Neural crest cell (in vitro differentiated cells): Measurements from ENCODE around the gene FAM78B. TPM values are rescaled to one million over a fixed set of nuclear protein-coding genes. Genes with fewer than 3 reads are reported as not detected.

Experiments used
- DNase-seq: peaks from one replicate; pipeline ENCODE4 v3.0.0; 2021; ENCODE audit warnings: low read depth, mixed read lengths, low spot score
- H3K27ac Mint-ChIP-seq: one replicate; pipeline ENCODE4 v1.8.0; 2021; ENCODE audit warnings: mild to moderate bottlenecking, mixed read lengths; ENCODE audit not compliant: unreplicated experiment
- H3K27me3 Mint-ChIP-seq: 2 replicates; pipeline ENCODE4 v1.8.0; 2021; ENCODE audit warnings: low read depth, mild to moderate bottlenecking, mixed read lengths
- H3K36me3 Mint-ChIP-seq: 2 replicates; pipeline ENCODE4 v1.8.0; 2021; ENCODE audit warnings: low read depth, mild to moderate bottlenecking, mixed read lengths
- H3K4me1 Mint-ChIP-seq: 2 replicates; pipeline ENCODE4 v1.8.0; 2021; ENCODE audit warnings: mixed read lengths
- H3K4me3 Mint-ChIP-seq: one replicate; pipeline ENCODE4 v1.8.0; 2021; ENCODE audit warnings: mild to moderate bottlenecking, mixed read lengths
- H3K9me3 Mint-ChIP-seq: 2 replicates; pipeline ENCODE4 v1.8.0; 2021; ENCODE audit warnings: mixed read lengths
- total RNA-seq: library from RNA; stranded (reverse); gene quantifications from 2 replicates; pipeline ENCODE4 v1.2.1, GENCODE V29; 2021
- TF ChIP-seq, protein P1 (sequence below): fragments of 200-600 bp; sonication (generic); conservative IDR thresholded peaks from 2 replicates; pipeline ENCODE4 v1.5.0; 2021; ENCODE audit warnings: antibody characterized with exemption, mild to moderate bottlenecking

Gene FAM78B
- total RNA-seq, 1 donor from 2014 or later: 1.5 TPM

DNA sequence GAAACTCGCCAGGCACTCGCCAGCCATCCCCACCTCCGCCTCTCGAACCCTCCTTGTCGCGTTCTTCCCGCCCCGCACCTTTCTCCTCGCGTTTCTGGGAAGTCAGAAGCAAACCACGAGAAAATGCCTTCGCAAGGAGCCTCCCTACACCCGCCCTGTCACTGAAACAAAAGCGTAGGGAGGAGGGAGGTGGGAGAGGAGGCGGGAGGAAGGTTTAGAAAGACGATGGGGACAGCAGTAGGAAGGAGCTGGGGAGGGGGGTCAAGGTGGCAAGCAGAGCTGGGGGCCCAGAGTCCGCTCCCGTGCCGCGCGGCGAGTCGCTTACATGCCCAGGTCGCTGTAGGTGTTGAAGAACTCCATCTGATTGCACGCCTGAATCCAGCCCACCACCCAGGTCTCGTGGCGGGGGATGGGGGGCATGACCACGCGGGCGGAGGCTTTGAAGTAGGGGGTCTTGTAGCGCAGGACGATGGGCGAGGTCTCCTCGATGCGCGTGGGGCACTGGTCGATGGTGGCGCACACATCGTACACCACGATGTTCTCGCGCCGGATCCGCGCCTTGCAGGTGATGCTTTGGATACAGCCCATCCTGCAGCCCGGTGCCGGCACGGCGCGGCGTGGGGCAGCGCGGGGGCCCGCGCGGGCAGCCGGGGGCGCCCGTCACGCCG, 1.0 kb downstream of the FAM78B start:
- H3K27me3 Mint-ChIP-seq: peaks cover 85% of the 10 kb centered on the region
- peak overlapping the region; percentile 92 for H3K4me3 Mint-ChIP-seq
- TF ChIP-seq, protein P1, sequence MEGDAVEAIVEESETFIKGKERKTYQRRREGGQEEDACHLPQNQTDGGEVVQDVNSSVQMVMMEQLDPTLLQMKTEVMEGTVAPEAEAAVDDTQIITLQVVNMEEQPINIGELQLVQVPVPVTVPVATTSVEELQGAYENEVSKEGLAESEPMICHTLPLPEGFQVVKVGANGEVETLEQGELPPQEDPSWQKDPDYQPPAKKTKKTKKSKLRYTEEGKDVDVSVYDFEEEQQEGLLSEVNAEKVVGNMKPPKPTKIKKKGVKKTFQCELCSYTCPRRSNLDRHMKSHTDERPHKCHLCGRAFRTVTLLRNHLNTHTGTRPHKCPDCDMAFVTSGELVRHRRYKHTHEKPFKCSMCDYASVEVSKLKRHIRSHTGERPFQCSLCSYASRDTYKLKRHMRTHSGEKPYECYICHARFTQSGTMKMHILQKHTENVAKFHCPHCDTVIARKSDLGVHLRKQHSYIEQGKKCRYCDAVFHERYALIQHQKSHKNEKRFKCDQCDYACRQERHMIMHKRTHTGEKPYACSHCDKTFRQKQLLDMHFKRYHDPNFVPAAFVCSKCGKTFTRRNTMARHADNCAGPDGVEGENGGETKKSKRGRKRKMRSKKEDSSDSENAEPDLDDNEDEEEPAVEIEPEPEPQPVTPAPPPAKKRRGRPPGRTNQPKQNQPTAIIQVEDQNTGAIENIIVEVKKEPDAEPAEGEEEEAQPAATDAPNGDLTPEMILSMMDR: no peak
- no peaks in the 10 kb centered on the region for H3K9me3 Mint-ChIP-seq
- peak; percentile 9 for DNase-seq
- peaks cover 26% of the 10 kb centered on the region for H3K4me1 Mint-ChIP-seq
- no peaks in the 10 kb centered on the region for H3K36me3 Mint-ChIP-seq
- no peak overlapping the region for H3K27ac Mint-ChIP-seq

DNA sequence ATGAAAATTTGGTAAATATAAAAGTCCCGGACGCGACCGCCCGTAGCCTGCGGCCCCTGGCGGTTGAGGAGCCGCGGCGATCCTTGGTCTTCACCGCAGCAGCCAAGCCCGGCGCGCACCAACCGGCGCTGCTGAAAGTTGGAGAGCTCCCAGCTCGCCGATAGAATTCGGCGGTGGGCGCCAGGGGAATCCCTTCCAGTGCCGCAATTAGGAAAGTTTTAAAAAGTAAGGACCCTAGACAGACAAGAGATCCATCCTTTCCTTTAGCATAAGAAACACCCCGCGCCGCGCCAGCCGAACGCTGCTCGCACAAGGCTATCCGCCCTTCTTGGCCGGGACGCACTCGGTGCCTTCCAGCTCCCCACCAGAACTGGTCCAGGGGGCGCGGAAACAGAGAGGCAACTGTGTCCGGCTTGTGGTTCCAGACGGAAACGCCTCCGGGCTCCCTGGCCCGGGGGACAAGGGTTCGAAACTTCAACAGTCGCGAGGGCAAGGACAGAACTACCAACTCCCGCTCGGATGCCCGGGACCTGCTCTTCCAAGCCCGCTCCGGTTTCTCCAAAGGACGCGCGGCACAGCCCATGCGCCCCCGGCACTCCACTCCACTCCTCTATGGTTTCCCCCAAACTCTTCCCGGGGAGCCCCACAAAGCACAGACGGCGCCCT, 1.7 kb downstream of the FAM78B start:
- H3K27me3 Mint-ChIP-seq: peaks cover 86% of the 10 kb centered on the region
- H3K4me3 Mint-ChIP-seq: peak overlapping the region; percentile 92
- DNase-seq: peak; percentile 52
- H3K36me3 Mint-ChIP-seq: no peaks in the 10 kb centered on the region
- H3K27ac Mint-ChIP-seq: no peak overlapping the region
- no peaks in the 10 kb centered on the region for H3K9me3 Mint-ChIP-seq
- TF ChIP-seq, protein P1: peak; percentile 63
- H3K4me1 Mint-ChIP-seq: peaks cover 20% of the 10 kb centered on the region

DNA sequence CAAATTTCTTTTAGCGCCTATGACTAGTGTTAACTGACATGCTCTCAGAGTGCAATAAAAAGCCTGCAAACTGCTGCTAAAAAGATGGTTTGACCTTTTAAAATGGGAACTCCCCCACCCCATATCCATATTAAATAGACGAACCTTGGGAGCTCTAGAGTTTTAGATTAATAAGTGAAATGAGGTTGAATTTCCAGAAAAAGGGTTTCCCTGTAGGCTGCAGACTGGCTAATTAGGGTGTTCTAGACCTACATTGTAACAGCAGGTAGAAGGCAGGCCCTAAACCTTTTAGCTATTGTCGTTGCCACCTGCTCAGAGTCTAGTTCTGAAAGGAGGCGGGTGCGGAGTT, 2.2 kb downstream of the FAM78B start:
- Mint-ChIP-seq H3K4me3 (peak overlapping the region; percentile 92), H3K9me3 (no peaks in the 10 kb centered on the region), H3K36me3 (no peaks in the 10 kb centered on the region), H3K27ac (no peak overlapping the region), H3K4me1 (peaks cover 19% of the 10 kb centered on the region), H3K27me3 (peaks cover 87% of the 10 kb centered on the region)
- no peak for DNase-seq
- TF ChIP-seq, protein P1: no peak

DNA sequence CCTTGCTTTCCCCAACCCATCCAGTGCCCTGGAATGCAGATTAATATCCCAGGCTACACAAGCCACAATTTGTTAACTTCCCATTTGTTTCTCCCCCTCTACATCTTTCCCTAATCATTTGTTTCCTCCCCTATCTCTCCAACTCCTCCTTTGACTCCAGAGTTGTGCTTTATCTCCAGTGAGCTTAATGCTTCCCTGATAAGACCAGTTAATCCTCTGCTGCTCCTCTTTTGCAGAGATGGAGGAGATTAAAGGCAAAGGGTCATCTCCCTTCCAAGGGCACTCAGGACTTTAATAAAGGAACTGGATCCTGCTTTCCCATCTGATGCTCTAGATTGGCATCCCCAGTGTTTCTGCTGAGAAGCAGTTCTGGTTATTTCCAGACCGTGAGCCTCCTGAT, 7.1 kb downstream of the FAM78B start:
- no peak for DNase-seq
- Mint-ChIP-seq H3K36me3 (no peaks in the 10 kb centered on the region), H3K27ac (no peak overlapping the region), H3K4me1 (no peaks in the 10 kb centered on the region), H3K4me3 (no peak overlapping the region), H3K27me3 (peaks cover 61% of the 10 kb centered on the region), H3K9me3 (no peaks in the 10 kb centered on the region)
- TF ChIP-seq, protein P1: no peak

DNA sequence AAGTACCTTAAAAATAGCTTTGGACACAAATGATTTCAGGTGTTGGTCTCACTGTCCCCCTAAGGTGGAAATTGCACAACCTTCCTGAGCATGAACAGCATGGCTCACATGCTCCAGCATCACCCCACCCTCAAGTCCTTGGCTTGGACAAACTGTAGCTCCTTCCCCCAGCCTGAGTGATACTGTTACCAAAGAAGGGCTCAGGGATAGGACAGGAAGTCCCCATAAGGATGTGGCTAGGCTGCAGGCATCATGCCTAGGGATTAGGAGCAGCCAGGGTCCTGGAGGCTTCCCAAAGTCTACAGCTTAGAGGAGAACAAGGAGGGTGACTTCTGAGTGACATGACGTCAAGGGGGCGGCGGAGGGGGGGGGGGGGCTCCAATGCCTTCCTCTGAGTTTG, 10.1 kb downstream of the FAM78B start:
- H3K36me3 Mint-ChIP-seq: no peaks in the 10 kb centered on the region
- peaks cover 32% of the 10 kb centered on the region for H3K27me3 Mint-ChIP-seq
- TF ChIP-seq, protein P1: no peak
- H3K4me1 Mint-ChIP-seq: no peaks in the 10 kb centered on the region
- no peak for DNase-seq
- no peak overlapping the region for H3K27ac Mint-ChIP-seq
- no peaks in the 10 kb centered on the region for H3K9me3 Mint-ChIP-seq
- no peak overlapping the region for H3K4me3 Mint-ChIP-seq
